Non-pigmented ciliary epithelial cell (primary cell): Measurements from ENCODE around the gene ZFP57.

Experiments used
- DNase-seq: peaks from one replicate; pipeline ENCODE4 v3.0.0-alpha.2; 2010; ENCODE audit warnings: low read depth

The ZFP57 gene

GRCh38 chr6:29625337-29625930, 55.5 kb downstream of the ZFP57 start:
- DNase-seq = no peak

GRCh38 chr6:29624520-29624961, 56.4 kb downstream of the ZFP57 start:
- DNase-seq = no peak
